ENCODE measurements around the gene LSM2.

Gene LSM2

DNA sequence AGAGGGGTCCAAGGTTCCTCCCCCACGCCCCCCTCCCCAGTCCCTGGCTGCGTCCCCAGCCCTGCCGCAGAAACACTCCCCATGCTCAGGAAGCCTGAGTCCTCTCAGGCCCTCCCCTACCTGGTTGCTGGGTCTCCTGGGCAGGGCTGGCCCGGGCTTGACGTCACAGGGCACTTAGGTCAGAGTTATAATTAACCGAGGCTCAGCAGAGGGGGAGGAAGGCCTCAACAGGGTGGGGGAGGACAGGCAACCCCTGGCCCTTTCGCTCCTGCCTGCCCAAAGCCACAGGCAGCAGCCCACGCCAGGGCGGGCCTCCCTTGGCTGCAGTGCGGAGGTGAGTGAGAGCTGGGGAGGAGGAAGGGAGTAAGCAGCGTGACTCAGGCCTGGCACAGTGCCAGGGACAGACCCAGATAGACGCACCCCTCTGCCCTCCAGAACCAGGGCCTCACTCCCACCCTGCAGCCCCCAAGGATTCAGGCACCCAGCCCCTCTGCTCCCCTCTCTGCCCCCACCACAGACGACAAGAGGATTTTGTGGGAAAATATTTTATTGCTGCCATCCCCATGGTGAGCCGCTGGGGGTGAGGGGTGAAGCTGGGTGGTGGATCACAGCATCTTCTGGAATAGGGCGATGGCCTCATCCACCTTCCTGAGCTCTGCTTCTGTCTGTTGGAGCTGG is 29.6 kb downstream of the LSM2 start, which contains the start of gene VWA7:
VWA7 (minus strand) TSS at position 340 of the 678 bp plus-strand sequence. CDS start 549 bp downstream, outside the sequence.
- DNase-seq (ENCODE audit: low spot score) = peak; percentile 86

DNA sequence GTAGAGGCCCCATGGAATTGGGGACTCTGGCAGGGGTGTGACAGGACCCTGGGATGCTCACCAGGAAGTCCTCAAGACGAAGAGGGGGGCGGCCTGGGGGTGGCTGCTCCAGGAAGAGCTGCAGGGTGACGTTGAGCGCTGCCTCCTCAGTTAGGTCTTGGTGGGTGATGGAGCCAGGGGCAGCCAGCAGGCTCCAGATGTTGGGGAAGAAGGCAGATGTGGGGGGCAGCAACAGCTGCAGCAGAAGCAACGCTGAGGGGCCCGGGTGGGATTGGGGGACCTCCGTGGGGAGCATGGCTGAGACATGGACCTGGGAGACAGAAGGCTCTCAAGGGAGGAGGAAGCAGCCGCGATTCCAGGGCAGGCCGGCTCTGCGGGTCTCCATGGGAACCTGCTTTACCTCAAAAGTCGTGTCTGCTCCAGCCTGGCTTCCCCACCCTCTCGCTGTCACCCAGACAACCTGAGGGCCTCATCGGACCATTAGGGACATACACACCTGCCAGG is 30.2 kb downstream of the LSM2 start:
- DNase-seq (ENCODE audit: low spot score) = no peak

- no peak for DNase-seq (ENCODE audit: low spot score)
Observed at GRCh38 chr6:31775633-31776484, 30.9 kb downstream of the LSM2 start.

GRCh38 chr6:31775184-31775583 is 31.6 kb downstream of the LSM2 start:
- no peak for DNase-seq (ENCODE audit: low spot score)

DNA sequence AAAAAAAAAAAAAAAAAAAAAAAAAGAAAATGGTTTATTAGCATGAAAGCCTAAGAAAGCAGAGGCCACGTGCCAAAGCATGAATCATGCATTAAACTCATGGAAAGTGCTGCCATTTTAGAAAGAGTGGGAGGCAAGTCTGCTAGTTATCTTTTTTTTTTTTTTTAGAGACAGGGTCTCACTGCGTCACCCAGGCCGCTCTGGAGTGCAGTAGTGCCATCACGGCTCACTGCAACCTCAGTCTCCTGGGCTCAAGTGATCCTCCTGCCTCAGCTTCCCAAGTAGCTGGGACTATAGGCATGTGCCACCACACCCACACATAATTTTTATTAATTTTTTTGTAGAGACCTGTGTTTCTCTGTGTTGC is 34.8 kb downstream of the LSM2 start:
- DNase-seq (ENCODE audit: low spot score) = no peak

DNA sequence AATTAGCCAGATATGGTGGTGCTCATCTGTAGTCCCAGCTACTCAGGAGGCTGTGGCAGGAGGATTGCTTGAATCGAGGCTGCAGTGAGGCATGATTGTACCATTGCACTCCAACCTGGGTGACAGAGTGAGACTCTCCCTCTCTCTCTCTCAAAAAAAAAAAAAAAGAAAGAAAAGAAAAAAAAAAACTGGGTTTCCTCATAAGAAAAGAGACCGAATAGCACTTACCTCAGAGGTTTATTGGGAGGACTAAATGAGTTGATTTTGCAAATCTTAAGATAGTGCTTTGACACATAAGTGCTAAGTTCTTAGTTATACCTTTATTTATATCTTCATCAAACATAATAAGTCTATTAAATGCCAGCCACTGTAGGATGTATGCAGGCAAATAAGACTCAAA is 35.9 kb downstream of the LSM2 start:
- DNase-seq (ENCODE audit: low spot score) = no peak

- DNase-seq (ENCODE audit: low spot score) = peak; percentile 83
Observed at GRCh38 chr6:31769684-31770371, 36.9 kb downstream of the LSM2 start.

- no peak for DNase-seq (ENCODE audit: low spot score)
Observed at GRCh38 chr6:31768363-31769257, 38.2 kb downstream of the LSM2 start.

DNA sequence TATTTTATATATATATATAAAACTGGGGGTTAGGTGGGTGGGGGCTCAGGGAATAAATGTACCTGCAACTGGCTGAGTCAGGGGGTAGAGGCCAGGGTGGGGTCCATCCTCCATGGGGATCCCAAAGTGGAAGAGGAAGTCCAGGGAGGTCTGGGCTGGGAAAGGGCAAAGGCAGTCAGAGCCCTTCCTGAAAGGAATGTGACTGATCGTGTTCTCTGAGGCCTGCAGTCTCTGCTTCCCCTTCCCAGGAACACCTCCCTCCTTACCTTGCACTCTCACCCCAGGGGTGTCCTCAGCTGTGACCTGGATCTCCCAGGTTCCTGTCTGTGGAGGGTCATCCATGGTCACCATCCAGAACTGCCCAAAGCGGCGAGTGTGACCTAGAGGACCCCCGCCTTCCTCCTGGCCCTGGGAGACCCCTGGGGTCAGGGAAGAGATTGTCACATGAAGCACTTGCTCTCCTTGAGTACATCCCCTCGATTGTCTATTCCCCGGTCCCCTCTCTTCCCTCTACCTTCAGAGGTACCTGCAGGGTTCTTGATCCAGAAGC is 39.6 kb downstream of the LSM2 start:
- no peak for DNase-seq (ENCODE audit: low spot score)

GRCh38 chr6:31765910-31766794 is 40.6 kb downstream of the LSM2 start:
- peak; percentile 56 for DNase-seq (ENCODE audit: low spot score)

DNA sequence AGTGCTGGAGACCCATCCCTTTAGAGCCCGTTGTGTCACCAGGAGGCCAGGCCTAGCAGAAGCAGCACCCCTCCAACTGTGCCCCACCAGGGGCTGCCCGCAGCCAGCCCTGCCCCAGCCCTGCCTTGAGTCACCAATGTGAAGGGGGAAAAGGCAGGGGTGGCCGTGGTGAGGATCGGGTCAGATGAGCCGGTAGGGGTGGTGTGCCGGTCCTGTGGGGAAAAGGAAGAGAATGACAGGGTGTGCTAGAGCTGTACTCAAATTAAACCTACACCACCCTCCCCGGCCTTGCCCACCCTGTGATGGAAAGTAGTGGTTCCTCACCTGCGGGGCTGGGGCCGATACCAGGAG is 41.2 kb downstream of the LSM2 start:
- DNase-seq (ENCODE audit: low spot score) = no peak

GRCh38 chr6:31764198-31764597 is 42.6 kb downstream of the LSM2 start:
- DNase-seq (ENCODE audit: low spot score) = no peak

DNA sequence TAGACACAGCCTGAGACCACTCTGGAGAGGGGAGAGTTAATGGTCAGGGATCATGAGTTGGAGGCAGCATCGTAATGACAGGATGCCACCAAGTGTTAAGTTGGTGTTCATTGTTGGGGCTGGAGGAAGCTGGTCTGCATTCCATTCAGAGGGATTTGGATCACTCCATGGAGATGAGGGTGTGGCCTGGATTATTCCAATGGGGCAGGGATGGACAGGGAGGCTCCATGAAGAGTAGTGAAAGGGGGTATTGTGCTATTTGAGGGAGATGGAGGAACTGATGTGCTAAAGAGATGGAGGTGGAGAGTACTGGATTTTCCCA is 43.2 kb downstream of the LSM2 start:
- peak; percentile 81 for DNase-seq (ENCODE audit: low spot score)

- no peak for DNase-seq (ENCODE audit: low spot score)
Observed at GRCh38 chr6:31762878-31763618, 43.7 kb downstream of the LSM2 start.

DNA sequence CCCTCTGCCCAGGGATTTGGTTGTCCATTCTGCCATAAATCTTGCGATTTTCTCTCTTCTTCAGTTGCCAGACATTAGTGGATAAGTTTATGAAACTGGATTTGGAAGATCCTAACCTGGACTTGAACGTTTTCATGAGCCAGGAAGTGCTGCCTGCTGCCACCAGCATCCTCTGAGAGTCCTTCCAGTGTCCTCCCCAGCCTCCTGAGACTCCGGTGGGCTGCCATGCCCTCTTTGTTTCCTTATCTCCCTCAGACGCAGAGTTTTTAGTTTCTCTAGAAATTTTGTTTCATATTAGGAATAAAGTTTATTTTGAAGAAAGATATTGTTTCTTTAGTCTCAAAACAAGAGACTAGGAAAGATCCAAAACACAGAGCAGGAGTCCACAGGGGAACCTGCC is 44.4 kb downstream of the LSM2 start, which contains the start of gene SAPCD1:
SAPCD1 (plus strand) TSS at position 301 of the 400 bp plus-strand sequence. CDS start 399 bp downstream, outside the sequence.
- no peak for DNase-seq (ENCODE audit: low spot score)

GRCh38 chr6:31761343-31761742 is 45.4 kb downstream of the LSM2 start:
- DNase-seq (ENCODE audit: low spot score) = no peak

DNA sequence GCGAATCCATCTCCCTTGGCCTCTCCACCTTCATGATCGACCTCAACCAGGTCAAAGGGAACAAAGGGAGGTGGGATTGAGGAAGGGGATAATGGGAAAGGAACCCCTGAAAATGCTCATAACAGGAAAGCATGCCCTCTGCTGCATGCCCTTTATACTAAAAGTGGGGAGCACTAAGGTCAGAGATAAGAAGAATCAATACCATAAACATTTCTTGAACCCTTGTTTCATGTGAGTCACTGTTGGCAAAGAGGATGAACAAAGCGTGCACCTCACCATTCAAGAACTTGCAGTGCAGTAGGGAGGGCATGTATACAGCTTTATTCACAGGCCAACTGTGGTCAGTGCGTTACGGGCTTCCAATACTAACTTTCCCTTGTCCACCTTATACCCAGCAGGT is 46.0 kb downstream of the LSM2 start:
- DNase-seq (ENCODE audit: low spot score) = no peak

GRCh38 chr6:31758281-31758680 is 48.5 kb downstream of the LSM2 start:
- no peak for DNase-seq (ENCODE audit: low spot score)

GRCh38 chr6:31752739-31753319 is 53.9 kb downstream of the LSM2 start:
- DNase-seq (ENCODE audit: low spot score) = peak; percentile 66

Measured in AG08396 (cell line).